MCF 10A (cell line): ENCODE results near the gene MS4A4A. TPM values are rescaled to one million over a fixed set of nuclear protein-coding genes. Genes with fewer than 3 reads are reported as not detected.

ENCODE experiments used
- BruUV-seq: library from RNA; stranded (reverse); fragments of 400-500 nt; replicated peaks from 2 replicates; lab custom pipeline; 2021; lab: Mats Ljungman, UMichigan
- CTCF ChIA-PET: fragments of 300-600 bp; sonication (Branson Sonifier 250); formaldehyde crosslinking; extraction: SDS; loops from one replicate; lab custom pipeline; 2021; ENCODE audit warnings: antibody characterized with exemption, inconsistent platforms; lab: Yijun Ruan, JAX
- POLR2A ChIA-PET: fragments of 300-600, 350-650 bp; sonication (Branson Sonifier 250); formaldehyde crosslinking; extraction: SDS; loops from one replicate; lab custom pipeline; 2020; ENCODE audit warnings: antibody characterized with exemption, inconsistent platforms; lab: Yijun Ruan, JAX
- DNase-seq: peaks from one replicate; pipeline ENCODE4 v3.0.0-alpha.2; 2018; ENCODE audit not compliant: unreplicated experiment
- H3K27ac Mint-ChIP-seq: one replicate; pipeline ENCODE4 v1.8.0; 2022; ENCODE audit warnings: mild to moderate bottlenecking, low read depth, mixed read lengths; ENCODE audit not compliant: unreplicated experiment
- H3K27me3 Mint-ChIP-seq: one replicate; pipeline ENCODE4 v1.8.0; 2022; ENCODE audit warnings: mixed read lengths; ENCODE audit not compliant: insufficient read depth, unreplicated experiment
- H3K36me3 Mint-ChIP-seq: one replicate; pipeline ENCODE4 v1.8.0; 2022; ENCODE audit warnings: mild to moderate bottlenecking, moderate library complexity, mixed read lengths; ENCODE audit not compliant: insufficient read depth, unreplicated experiment
- H3K4me1 Mint-ChIP-seq: one replicate; pipeline ENCODE4 v1.8.0; 2022; ENCODE audit warnings: mixed read lengths; ENCODE audit not compliant: insufficient read depth, unreplicated experiment
- H3K4me3 Mint-ChIP-seq: one replicate; pipeline ENCODE4 v1.8.0; 2022; ENCODE audit warnings: mild to moderate bottlenecking, moderate library complexity, mixed read lengths; ENCODE audit not compliant: unreplicated experiment
- H3K9me3 Mint-ChIP-seq: one replicate; pipeline ENCODE4 v1.8.0; 2022; ENCODE audit warnings: mixed read lengths; ENCODE audit not compliant: unreplicated experiment
- intact Hi-C: fragments of 100-400 bp; cut with micrococcal nuclease; formaldehyde crosslinking; loops from 2 replicates; pipeline ENCODE4 v1.14.1; 2022
- total RNA-seq: library from RNA; stranded (reverse); gene quantifications from 2 replicates; pipeline ENCODE4 v1.2.3, GENCODE V29; 2022
- TF ChIP-seq, protein P1 (sequence below): fragments of 200-600 bp; IDR thresholded peaks from one replicate; pipeline ENCODE4 v1.8.0; 2022; ENCODE audit warnings: antibody characterized with exemption, mild to moderate bottlenecking; ENCODE audit not compliant: unreplicated experiment

MS4A4A gene
- total RNA-seq, 1 experiment from 2014 or later, result not detected

DNA sequence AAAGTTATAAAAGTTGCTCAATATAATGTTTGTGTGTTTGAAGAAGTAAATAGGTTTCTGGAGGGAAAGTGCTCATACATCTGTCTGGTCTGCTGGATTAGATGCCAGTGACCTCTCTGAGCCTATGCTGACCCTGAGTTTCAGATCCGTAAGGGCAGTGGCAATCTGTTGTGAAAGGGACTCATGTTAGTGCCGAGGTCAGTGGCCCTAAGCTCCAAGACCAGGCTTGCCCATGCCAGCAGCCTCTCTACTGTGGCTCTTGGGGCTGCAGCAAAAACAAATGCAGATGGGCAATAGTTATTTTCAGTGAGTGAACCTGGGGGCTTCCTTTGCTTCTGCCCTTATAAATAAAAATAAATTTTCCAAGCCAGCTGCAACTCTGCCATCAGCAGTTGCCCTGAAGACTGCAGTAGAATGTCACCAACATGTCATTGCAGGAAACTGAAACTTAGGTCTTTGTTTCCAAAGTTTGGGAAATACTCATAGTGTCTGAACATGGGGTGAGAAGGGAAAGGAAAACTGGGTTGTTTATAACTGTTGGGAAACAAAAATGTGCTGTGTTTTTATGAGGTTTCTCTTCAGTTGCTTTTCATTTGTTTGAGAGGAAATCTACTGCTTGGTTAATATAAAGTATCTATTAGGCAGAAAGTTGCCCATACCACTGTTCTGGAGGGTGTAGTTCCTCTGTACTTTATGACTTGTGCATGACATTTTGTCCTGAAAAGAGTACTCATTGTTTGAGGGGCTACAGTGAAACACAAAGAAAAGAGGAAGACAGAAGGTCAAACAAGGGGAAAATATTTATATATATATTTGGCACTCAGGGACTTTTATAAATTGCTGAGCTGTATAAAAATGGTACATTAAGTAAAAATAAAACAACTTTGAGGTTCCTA lies 28.0 kb upstream of the MS4A4A start:
- intact Hi-C loops, result no loop called here
- TF ChIP-seq, protein P1, sequence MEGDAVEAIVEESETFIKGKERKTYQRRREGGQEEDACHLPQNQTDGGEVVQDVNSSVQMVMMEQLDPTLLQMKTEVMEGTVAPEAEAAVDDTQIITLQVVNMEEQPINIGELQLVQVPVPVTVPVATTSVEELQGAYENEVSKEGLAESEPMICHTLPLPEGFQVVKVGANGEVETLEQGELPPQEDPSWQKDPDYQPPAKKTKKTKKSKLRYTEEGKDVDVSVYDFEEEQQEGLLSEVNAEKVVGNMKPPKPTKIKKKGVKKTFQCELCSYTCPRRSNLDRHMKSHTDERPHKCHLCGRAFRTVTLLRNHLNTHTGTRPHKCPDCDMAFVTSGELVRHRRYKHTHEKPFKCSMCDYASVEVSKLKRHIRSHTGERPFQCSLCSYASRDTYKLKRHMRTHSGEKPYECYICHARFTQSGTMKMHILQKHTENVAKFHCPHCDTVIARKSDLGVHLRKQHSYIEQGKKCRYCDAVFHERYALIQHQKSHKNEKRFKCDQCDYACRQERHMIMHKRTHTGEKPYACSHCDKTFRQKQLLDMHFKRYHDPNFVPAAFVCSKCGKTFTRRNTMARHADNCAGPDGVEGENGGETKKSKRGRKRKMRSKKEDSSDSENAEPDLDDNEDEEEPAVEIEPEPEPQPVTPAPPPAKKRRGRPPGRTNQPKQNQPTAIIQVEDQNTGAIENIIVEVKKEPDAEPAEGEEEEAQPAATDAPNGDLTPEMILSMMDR, result no peak
- no peak overlapping the region for H3K27ac Mint-ChIP-seq
- POLR2A ChIA-PET, result interaction anchor here (0.6 to 1.1 kb wide), 3 partner anchors 9 to 654 kb away, joined by 3 to 4 read pairs (median 3); partner anchors contain the start of genes MS4A4E and PRPF19
- no peaks in the 10 kb centered on the region for H3K4me1 Mint-ChIP-seq
- no peak overlapping the region for H3K4me3 Mint-ChIP-seq
- H3K27me3 Mint-ChIP-seq, result peaks cover 43% of the 10 kb centered on the region
- no peak for DNase-seq
- peaks cover 9% of the 10 kb centered on the region for H3K9me3 Mint-ChIP-seq
- no TSS peak for BruUV-seq
- H3K36me3 Mint-ChIP-seq, result no peaks in the 10 kb centered on the region
- CTCF ChIA-PET, result interaction anchor here (0.5 to 3.2 kb wide), 17 partner anchors 8 to 445 kb away, joined by 3 to 36 read pairs (median 4); partner anchors contain the start of gene MS4A6A

- POLR2A ChIA-PET, result no interaction called here
- CTCF ChIA-PET, result no interaction called here
- intact Hi-C loops, result loop anchor here (2.0 kb wide), 1 partner anchor 435 kb away; no protein-coding TSS in a partner anchor
- no TSS peak for BruUV-seq
- Mint-ChIP-seq H3K27me3 (no peaks in the 10 kb centered on the region), H3K4me3 (no peak overlapping the region), H3K36me3 (no peaks in the 10 kb centered on the region), H3K27ac (no peak overlapping the region), H3K9me3 (peaks cover 16% of the 10 kb centered on the region), H3K4me1 (no peaks in the 10 kb centered on the region)
- no peak for DNase-seq
- TF ChIP-seq, protein P1, result no peak
Observed at GRCh38 chr11:60257956-60258722, 22.3 kb upstream of the MS4A4A start.

- Mint-ChIP-seq H3K4me3 (no peak overlapping the region), H3K9me3 (peaks cover 7% of the 10 kb centered on the region), H3K27ac (no peak overlapping the region), H3K4me1 (no peaks in the 10 kb centered on the region), H3K36me3 (no peaks in the 10 kb centered on the region), H3K27me3 (no peaks in the 10 kb centered on the region)
- TF ChIP-seq, protein P1, result no peak
- POLR2A ChIA-PET, result interaction anchor here (0.8 kb wide), 1 partner anchor 9 kb away, joined by 4 read pairs; no protein-coding TSS in a partner anchor
- intact Hi-C loops, result no loop called here
- DNase-seq, result no peak
- CTCF ChIA-PET, result interaction anchor here (0.7 to 1.0 kb wide), 2 partner anchors 9 to 358 kb away, joined by 3 read pairs; no protein-coding TSS in a partner anchor
- no TSS peak for BruUV-seq
Observed at GRCh38 chr11:60261014-60261413, 19.5 kb upstream of the MS4A4A start.
